ENCODE measurements around the gene SLC44A4.

Gene SLC44A4

GRCh38 chr6:31877651-31878161 is 1.1 kb downstream of the SLC44A4 start:
- Histone ChIP-seq H3K4me1 (ENCODE audit: control insufficient read depth, low read length) (peaks cover 11% of the 10 kb centered on the region), H3K27me3 (ENCODE audit: control insufficient read depth, low read length) (no peaks in the 10 kb centered on the region), H3K9me2 (replicated peaks; ENCODE audit: control insufficient read depth, low read length) (no peaks in the 10 kb centered on the region), H3F3A (ENCODE audit: control insufficient read depth, insufficient read depth) (no peaks in the 10 kb centered on the region), H4K20me1 (ENCODE audit: control insufficient read depth, insufficient read depth, low read depth, low read length) (no peaks in the 10 kb centered on the region), H3K79me2 (ENCODE audit: control insufficient read depth, low read length) (no peaks in the 10 kb centered on the region), H3K4me3 (ENCODE audit: low read length) (no peak overlapping the region), H3K36me3 (ENCODE audit: control insufficient read depth, low read length) (peaks cover 28% of the 10 kb centered on the region), H3K4me2 (ENCODE audit: low read length) (no peak overlapping the region), H3K27ac (ENCODE audit: low read depth, low read length) (no peak overlapping the region), H3K9me3 (ENCODE audit: control insufficient read depth, insufficient read depth, low read length) (no peaks in the 10 kb centered on the region)
- TF ChIP-seq EZH2phosphoT487 (IDR thresholded peaks at IDR 0.05; ENCODE audit: borderline replicate concordance, low read length) = no peak
- no peak for TF ChIP-seq CTCF (IDR thresholded peaks at IDR 0.05; ENCODE audit: low read depth, low read length, poor library complexity, severe bottlenecking)

GRCh38 chr6:31877125-31877650 is 1.6 kb downstream of the SLC44A4 start:
- no peaks in the 10 kb centered on the region for H3K9me2 ChIP-seq (replicated peaks; ENCODE audit: control insufficient read depth, low read length)
- no peaks in the 10 kb centered on the region for H3K9me3 ChIP-seq (ENCODE audit: control insufficient read depth, insufficient read depth, low read length)
- H3K4me2 ChIP-seq (ENCODE audit: low read length) = no peak overlapping the region
- peaks cover 23% of the 10 kb centered on the region for H3K36me3 ChIP-seq (ENCODE audit: control insufficient read depth, low read length)
- no peaks in the 10 kb centered on the region for H3K79me2 ChIP-seq (ENCODE audit: control insufficient read depth, low read length)
- TF ChIP-seq CTCF (IDR thresholded peaks at IDR 0.05; ENCODE audit: low read depth, low read length, poor library complexity, severe bottlenecking) (no peak), EZH2phosphoT487 (IDR thresholded peaks at IDR 0.05; ENCODE audit: borderline replicate concordance, low read length) (no peak)
- no peaks in the 10 kb centered on the region for H3K27me3 ChIP-seq (ENCODE audit: control insufficient read depth, low read length)
- no peak overlapping the region for H3K4me3 ChIP-seq (ENCODE audit: low read length)
- no peak overlapping the region for H3K27ac ChIP-seq (ENCODE audit: low read depth, low read length)
- no peaks in the 10 kb centered on the region for H3F3A ChIP-seq (ENCODE audit: control insufficient read depth, insufficient read depth)
- H4K20me1 ChIP-seq (ENCODE audit: control insufficient read depth, insufficient read depth, low read depth, low read length) = no peaks in the 10 kb centered on the region
- H3K4me1 ChIP-seq (ENCODE audit: control insufficient read depth, low read length) = peaks cover 11% of the 10 kb centered on the region

GRCh38 chr6:31876357-31876756 is 2.4 kb downstream of the SLC44A4 start:
- Histone ChIP-seq H3K79me2 (ENCODE audit: control insufficient read depth, low read length) (no peaks in the 10 kb centered on the region), H3K27ac (ENCODE audit: low read depth, low read length) (no peak overlapping the region), H3K9me2 (replicated peaks; ENCODE audit: control insufficient read depth, low read length) (no peaks in the 10 kb centered on the region), H4K20me1 (ENCODE audit: control insufficient read depth, insufficient read depth, low read depth, low read length) (no peaks in the 10 kb centered on the region), H3K4me2 (ENCODE audit: low read length) (no peak overlapping the region), H3K4me1 (ENCODE audit: control insufficient read depth, low read length) (peaks cover 11% of the 10 kb centered on the region), H3K36me3 (ENCODE audit: control insufficient read depth, low read length) (peaks cover 19% of the 10 kb centered on the region), H3K4me3 (ENCODE audit: low read length) (no peak overlapping the region), H3K27me3 (ENCODE audit: control insufficient read depth, low read length) (no peaks in the 10 kb centered on the region), H3K9me3 (ENCODE audit: control insufficient read depth, insufficient read depth, low read length) (no peaks in the 10 kb centered on the region), H3F3A (ENCODE audit: control insufficient read depth, insufficient read depth) (no peaks in the 10 kb centered on the region)
- no peak for TF ChIP-seq CTCF (IDR thresholded peaks at IDR 0.05; ENCODE audit: low read depth, low read length, poor library complexity, severe bottlenecking)
- TF ChIP-seq EZH2phosphoT487 (IDR thresholded peaks at IDR 0.05; ENCODE audit: borderline replicate concordance, low read length) = no peak
